HG02938 (cell line): ENCODE results near the gene ARHGAP30.
A peak's percentile ranks its signal among the peaks of the same experiment; 100 is the strongest.
"Not testable (repeated sequence)": the region's sequence is repeated elsewhere in the genome, so short reads cannot be mapped to it uniquely, and the experiment has no call there.

Experiments
- ATAC-seq: cut with Tn5 transposase; IDR thresholded peaks from one replicate; pipeline ENCODE4 v1.9.1; 2021; ENCODE audit warnings: mild to moderate bottlenecking, moderate library complexity; ENCODE audit not compliant: unreplicated experiment

Gene ARHGAP30

DNA sequence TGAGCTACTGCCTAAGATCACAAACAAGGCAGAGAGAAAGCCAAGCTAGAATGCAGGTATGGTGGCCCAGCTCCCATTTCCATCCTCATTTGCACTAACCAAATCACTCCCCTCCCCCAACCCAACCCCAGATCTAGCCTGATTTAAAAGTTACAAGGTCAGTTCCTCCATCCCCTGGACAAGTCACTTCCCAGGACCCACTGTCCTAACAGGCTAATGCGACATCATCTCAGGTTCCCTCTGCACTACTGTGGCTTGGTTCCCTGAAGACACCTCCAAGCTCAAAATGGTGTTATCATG, 51.1 kb downstream of the ARHGAP30 start:
- ATAC-seq, result no peak

DNA sequence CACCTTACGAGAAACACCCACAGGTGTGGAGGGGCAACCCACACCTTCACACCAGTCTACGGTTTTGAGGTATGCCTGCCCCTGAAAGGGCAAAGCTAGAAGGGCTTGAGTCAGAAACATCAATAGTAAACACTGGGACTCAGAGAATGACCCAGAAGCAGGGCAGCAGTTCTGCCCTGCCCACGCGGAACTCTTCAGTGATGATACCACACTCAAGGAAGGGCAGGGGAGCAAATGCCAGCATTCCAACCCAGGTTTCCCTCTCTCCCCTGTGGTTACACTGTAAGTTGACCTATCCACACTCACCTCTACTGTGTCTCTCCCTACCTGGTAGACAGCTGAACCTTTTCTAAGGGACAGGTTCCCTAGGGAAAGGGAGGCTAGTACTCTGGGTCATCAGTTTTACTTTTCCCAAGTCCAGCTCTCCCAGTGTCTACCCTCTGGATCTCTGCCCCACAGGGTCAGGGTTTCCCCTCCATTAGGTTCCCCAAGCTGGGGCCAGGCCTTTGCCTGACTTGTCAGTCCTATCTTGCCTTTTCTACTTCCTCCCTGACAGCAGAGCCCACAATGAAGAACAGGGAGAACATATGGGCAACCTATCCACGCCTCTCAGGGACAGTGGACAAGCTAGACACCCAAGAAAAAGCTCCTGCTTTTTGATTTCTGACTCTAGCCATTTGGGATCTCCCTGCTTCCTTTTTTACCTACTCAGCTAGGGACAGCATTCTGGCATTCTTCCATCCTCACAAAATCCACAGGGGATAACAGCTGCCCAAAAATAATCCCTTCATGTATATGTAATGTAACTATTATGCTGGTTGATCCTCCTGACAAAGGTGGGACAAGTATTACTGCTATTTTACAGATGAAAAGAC, 51.7 kb downstream of the ARHGAP30 start:
- no peak for ATAC-seq

DNA sequence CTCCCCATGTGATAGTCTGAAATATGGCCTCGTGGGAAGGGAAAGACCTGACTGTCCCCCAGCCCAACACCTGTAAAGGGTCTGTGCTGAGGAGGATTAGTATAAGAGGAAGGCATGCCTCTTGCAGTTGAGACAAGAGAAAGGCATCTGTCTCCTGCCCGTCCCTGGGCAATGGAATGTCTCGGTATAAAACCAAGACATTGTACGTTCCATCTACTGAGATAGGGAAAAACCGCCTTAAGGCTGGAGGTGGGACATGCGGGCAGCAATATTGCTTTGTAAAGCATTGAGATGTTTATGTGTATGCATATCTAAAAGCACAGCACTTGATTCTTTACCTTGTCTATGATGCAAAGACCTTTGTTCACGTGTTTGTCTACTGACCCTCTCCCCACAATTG, 52.5 kb downstream of the ARHGAP30 start:
- not testable (repeated sequence) for ATAC-seq

DNA sequence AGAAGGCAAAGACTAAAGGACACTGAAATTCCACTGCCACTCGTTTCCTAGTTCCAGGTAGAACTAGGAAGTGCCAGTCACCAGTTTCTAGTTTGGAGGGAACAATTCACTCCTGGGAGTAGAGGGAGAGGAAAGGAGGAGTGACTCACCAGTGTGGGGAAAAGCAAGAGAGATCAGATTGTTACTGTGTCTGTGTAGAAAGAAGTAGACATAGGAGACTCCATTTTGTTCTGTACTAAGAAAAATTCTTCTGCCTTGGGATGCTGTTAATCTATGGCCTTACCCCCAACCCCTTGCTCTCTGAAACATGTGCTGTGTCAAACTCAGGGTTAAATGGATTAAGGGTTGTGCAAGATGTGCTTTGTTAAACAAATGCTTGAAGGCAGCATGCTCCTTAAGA, 53.0 kb downstream of the ARHGAP30 start:
- ATAC-seq, result not testable (repeated sequence)

DNA sequence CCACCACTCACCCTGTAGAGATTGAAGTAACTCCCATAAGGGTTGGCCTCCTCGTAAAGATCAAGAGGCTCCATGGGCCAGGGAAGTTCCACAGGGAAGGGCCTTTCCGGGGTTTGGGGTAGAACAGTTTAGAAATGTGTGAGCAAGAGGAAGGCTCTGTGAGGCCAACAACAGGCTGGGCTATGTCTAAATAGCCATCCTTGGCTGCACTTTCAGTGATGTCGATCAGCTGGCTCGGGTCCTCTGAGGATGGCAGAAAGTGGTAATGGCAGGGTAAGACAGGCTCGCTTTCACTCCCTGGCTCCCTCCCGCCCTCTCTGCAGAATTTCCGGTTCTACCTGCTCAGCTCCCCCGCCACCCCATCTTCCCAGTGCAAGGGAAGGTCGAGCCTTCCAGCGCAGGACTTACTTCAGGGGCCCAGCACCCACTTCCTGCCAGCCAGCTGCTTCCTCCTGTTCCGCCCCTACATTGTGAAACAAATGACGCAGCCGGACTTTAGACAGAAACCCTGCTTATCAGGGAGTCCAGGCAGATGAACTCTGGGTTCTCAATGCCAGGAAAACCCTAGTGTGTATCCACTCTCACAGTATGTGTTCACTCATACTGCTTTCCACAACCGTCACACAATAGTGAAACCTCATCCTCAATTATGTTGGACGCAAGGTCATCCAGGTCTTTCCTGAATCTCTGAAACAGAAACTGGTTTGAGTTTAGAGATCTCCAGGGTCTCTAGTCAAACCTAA, 56.0 kb downstream of the ARHGAP30 start:
- peak; percentile 85 for ATAC-seq

DNA sequence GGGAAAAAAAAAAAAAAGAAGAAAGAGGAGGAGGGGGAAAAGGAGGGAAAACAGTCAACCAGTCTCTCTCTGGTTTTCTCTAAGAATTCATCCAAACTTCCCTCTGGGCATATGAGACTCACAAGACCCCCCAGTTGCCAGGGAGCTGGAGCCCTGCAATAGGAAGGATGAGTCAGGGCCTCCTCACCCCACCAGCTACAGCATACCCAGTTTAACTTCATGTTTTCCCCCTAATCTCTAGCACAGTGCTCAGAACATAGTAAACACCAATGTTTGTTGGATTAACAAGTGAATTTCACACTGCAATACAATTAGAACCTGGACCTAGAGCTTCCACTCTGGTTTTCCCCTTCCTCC, 56.6 kb downstream of the ARHGAP30 start:
- ATAC-seq, result no peak

DNA sequence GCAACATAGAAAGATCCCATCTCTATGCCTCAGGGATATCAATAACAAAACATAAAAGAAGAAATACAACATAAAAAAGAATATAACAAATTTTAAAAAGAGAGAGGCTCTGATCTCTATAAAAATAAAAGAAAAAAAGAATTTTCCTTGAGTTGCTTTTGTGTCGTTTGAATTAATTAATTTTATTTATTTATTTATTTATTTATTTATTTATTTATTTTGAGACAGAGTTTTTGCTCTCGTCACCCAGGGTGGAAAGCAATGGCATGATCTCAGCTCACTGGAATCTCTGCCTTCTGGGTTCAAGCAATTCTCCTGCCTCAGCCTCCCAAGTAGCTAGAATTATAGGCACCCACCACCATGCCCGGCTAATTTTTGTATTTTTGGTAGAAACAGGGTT, 57.3 kb downstream of the ARHGAP30 start:
- no peak for ATAC-seq

DNA sequence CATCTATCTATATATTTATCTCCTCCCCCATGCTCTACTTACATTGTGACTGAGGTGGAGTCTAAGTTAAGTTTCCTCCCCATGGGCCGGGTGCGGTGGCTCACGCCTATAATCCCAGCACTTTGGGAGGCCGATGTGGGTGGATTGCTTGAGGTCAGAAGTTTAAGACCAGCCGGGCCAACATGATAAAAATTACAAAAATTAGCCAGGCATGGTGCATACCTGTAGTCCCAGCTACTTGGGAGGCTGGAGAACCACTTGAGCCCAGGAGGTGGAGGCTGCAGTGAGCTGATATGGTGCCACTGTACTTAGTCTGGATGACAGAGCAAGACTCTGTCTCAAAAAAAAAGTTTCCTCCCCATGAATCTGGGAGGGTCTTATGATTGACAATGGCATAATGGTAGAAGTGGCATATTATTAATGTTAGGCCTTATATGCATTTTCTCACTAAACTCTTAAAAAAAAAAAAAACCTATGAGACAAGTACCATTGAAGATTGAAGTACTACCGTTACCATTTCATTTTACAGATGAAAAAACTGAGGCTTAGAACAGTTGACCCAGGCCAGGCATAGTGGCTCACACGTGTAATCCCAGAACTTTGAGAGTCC, 60.0 kb downstream of the ARHGAP30 start:
- ATAC-seq, result no peak

DNA sequence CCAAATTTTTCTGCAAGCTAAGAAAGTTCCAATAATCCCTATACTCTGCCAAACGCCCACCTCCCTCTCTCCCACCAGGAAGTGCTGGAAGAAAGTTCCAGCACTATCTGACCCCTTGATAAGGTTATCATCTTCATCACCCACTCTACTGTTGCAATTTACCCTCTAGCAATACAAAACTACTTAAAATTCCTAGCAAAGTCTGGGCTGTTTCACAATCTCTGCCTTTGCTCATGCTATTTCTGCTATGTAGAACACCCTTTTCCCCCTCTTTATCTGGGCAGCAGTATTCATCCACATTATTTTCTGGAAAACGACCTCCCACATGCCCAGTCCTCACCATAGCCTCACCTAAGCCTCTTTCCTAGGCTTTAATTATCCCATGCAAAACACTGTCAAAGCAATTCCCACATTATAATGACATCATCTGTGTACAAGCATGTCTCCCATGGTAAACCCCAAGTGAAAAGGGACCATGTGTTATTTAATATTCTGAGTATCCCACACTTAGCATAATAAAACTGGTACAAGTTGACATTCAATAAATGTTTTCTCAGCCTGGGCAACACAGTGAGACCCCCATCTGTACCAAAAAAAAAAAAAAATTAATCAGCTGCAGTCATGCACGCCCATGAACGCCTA, 60.7 kb downstream of the ARHGAP30 start:
- ATAC-seq, result no peak

DNA sequence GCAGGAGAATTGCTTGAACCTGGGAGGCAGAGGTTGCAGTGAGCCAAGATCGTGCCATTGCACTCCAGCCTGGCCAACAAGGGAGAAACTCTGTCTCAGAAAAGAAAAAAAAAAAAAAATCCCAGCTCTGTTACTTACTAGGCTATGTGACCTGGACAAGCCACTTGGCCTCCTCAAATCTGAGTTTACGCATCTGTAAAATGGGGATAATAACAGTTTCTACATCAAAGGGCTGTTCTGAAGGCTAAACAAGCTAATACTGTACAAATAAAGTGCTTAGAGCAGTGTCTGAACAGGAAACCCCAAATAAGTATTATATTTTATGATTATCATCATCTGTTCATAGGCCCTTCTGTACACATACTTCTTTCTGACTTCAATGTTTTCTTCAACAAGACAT, 62.3 kb downstream of the ARHGAP30 start:
- no peak for ATAC-seq

DNA sequence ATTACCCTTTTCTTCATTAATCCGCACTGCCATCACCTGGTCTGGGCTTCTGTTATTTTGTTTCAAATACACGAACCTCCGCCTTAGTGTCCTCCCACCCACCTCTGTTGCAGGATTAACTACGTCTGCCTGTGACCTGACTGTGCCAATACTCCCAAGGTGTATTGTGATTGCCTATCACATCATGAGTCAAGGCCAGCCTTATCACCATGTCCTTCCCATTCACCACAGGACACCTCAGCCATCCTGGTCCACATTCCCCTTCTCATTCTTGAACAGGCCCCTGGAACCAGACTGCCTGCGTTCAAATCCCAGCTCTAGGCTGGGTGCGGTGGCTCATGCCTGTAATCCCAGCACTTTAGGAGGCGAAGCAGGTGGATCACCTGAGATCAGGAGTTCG, 63.1 kb downstream of the ARHGAP30 start:
- ATAC-seq, result no peak

DNA sequence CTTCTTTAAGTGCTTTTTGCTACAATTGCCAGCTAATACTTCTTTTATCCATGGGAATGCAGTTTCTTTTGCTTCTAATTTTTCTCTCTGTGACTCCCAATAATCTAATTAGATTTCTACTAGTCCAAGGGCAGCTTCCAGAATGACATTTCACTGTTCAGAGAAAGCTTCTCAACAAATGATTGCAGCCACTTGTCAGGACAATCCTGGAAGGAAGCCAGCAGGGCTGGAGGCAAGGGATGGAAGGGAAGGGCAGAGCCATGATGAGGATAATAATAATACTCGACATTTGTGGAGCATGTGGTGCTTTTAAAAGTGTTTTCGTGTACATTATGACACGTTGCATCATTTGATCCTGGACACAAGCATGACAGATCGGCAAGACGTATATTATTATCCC, 68.2 kb downstream of the ARHGAP30 start:
- ATAC-seq, result no peak

DNA sequence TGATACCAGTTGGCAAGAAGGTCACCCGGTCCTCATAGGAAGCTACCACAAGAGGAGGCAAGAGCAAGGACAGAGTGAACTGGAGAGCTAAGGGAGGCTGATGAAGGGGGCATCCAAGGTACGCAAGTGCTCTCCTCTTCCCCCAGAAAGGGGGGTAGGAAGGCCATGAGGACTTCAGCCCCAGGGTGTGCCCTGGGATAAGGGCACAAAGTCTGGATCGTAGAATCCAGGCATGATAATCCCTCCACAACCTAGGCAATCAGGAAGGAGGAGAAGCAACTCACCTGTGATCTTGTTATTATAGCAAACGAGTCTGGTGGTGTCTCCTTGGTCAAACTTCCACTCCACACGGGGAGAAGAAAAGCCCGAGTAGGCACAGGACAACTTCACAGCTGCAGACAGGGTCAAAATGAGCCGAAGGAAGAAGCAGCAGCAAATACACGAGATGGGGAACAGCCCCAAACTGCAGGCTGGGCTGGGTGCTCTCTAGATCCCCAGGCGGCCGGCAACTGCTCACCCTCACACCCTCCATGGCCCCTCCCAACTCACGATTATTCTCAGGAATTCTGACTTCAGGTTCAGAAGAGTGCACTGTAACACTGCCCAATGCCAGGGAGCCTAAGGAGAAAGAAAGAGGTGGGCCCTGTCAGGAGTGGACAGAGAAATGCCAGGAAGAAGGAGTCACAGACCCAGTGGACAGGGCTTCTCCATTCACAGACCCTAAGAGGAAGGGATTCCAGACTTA, 68.8 kb downstream of the ARHGAP30 start:
- ATAC-seq, result no peak

DNA sequence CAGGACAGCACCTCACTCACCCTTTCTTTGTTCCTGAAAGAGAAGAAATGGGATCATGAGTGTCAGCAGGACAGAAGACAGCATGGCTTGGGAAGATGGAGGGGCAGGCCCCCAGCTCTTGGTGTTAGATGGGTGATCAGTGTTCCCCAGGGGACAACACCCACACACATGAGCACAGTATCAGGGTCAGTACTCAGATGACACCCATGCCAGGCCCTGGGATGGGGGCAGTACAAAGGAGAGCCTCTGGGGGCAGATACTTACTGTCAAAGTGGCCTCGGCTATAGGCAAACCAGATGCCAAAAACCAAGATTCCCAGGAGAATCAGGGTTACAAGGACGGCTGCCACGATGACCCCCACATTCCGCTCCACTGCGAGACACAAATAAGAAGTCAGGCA, 70.3 kb downstream of the ARHGAP30 start:
- ATAC-seq, result no peak

DNA sequence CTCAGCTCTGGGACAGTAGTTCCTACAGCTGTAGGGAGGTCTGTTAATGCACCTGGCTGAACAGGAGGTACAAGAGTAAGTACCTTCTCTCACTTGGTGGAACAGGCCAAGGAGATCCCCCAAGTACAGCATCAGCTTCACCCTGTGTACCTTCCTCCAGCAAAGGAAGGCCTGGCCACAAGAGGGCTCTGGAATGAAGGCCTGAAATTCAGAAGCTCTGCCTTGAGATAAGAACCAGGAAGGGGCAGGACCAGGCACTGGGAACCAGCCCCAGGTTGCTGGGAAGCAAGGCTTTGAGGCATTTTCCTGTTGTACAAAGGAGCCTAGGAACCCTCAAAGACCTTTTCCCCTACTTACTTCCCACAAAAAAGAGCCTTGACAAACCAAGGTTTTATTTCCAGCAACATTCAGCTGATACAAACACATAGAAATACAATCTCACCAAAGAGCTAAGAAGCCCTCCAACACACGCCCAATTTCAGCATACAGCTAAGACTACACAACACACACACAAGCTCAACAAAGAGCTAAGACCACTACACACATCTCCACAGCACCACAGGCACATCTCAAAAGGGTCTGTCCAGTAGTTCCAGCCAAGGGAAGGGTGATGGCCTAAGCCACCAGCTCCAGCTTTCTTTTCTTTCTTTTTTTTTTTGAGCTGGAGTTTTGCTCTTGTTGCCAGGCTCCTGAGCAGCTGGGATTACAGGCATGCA, 72.2 kb downstream of the ARHGAP30 start:
- ATAC-seq, result no peak
